ENCODE results near the gene AKAP6. TPM values are rescaled to one million over a fixed set of nuclear protein-coding genes. Genes with fewer than 3 reads are reported as not detected.

The AKAP6 gene
- total RNA-seq, 1 donor from 2014 or later = 600 TPM

GRCh38 chr14:32596390-32596789 is 267.3 kb downstream of the AKAP6 start:
- H3K4me1 Mint-ChIP-seq (ENCODE audit: low read depth, unreplicated experiment) = peaks cover 6% of the 10 kb centered on the region
- no peak overlapping the region for H3K4me3 Mint-ChIP-seq (ENCODE audit: unreplicated experiment)
- H3K27ac Mint-ChIP-seq (ENCODE audit: unreplicated experiment) = no peak overlapping the region
- H3K36me3 Mint-ChIP-seq (ENCODE audit: unreplicated experiment) = peaks cover 5% of the 10 kb centered on the region
- no peak for TF ChIP-seq CTCF (IDR thresholded peaks at IDR 0.05; ENCODE audit: partially characterized antibody, unreplicated experiment)
- DNase-seq = no peak
- peaks cover 15% of the 10 kb centered on the region for H3K9me3 Mint-ChIP-seq (ENCODE audit: unreplicated experiment)
- peaks cover 6% of the 10 kb centered on the region for H3K27me3 Mint-ChIP-seq (ENCODE audit: unreplicated experiment)

DNA sequence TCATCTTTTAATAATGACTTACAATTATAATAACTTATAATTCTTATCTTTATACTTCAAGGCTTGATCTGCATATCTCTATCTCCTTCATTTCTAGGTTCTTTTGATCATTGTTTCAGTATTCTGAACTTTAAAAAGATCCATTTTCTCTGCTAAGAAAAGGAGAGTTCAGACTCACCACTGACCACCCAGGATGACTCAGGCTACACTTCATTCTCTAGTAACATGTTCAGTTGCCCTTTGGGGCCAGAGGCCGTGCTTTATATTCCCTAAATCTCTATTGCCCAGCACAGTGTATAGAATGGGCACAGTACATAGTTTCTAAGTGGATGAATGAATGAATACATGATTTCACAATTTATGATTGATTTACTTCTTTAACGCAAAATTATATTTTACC is 268.7 kb downstream of the AKAP6 start:
- Mint-ChIP-seq H3K27me3 (ENCODE audit: unreplicated experiment) (peaks cover 11% of the 10 kb centered on the region), H3K9me3 (ENCODE audit: unreplicated experiment) (peaks cover 15% of the 10 kb centered on the region), H3K4me1 (ENCODE audit: low read depth, unreplicated experiment) (peaks cover 6% of the 10 kb centered on the region), H3K36me3 (ENCODE audit: unreplicated experiment) (peaks cover 9% of the 10 kb centered on the region), H3K27ac (ENCODE audit: unreplicated experiment) (no peak overlapping the region), H3K4me3 (ENCODE audit: unreplicated experiment) (no peak overlapping the region)
- TF ChIP-seq CTCF (IDR thresholded peaks at IDR 0.05; ENCODE audit: partially characterized antibody, unreplicated experiment) = no peak
- DNase-seq = no peak

GRCh38 chr14:32601069-32601468 is 272.0 kb downstream of the AKAP6 start:
- H3K9me3 Mint-ChIP-seq (ENCODE audit: unreplicated experiment) = peaks cover 14% of the 10 kb centered on the region
- no peak overlapping the region for H3K4me3 Mint-ChIP-seq (ENCODE audit: unreplicated experiment)
- H3K4me1 Mint-ChIP-seq (ENCODE audit: low read depth, unreplicated experiment) = peaks cover 6% of the 10 kb centered on the region
- peaks cover 9% of the 10 kb centered on the region for H3K27me3 Mint-ChIP-seq (ENCODE audit: unreplicated experiment)
- peaks cover 9% of the 10 kb centered on the region for H3K36me3 Mint-ChIP-seq (ENCODE audit: unreplicated experiment)
- no peak for DNase-seq
- no peak for TF ChIP-seq CTCF (IDR thresholded peaks at IDR 0.05; ENCODE audit: partially characterized antibody, unreplicated experiment)
- no peak overlapping the region for H3K27ac Mint-ChIP-seq (ENCODE audit: unreplicated experiment)

- Mint-ChIP-seq H3K27ac (ENCODE audit: unreplicated experiment) (no peak overlapping the region), H3K27me3 (ENCODE audit: unreplicated experiment) (peaks cover 8% of the 10 kb centered on the region), H3K9me3 (ENCODE audit: unreplicated experiment) (peaks cover 13% of the 10 kb centered on the region), H3K4me3 (ENCODE audit: unreplicated experiment) (no peak overlapping the region), H3K4me1 (ENCODE audit: low read depth, unreplicated experiment) (peaks cover 4% of the 10 kb centered on the region), H3K36me3 (ENCODE audit: unreplicated experiment) (peaks cover 9% of the 10 kb centered on the region)
- DNase-seq = no peak
- no peak for TF ChIP-seq CTCF (IDR thresholded peaks at IDR 0.05; ENCODE audit: partially characterized antibody, unreplicated experiment)
Observed at GRCh38 chr14:32601906-32602305, 272.8 kb downstream of the AKAP6 start.

DNA sequence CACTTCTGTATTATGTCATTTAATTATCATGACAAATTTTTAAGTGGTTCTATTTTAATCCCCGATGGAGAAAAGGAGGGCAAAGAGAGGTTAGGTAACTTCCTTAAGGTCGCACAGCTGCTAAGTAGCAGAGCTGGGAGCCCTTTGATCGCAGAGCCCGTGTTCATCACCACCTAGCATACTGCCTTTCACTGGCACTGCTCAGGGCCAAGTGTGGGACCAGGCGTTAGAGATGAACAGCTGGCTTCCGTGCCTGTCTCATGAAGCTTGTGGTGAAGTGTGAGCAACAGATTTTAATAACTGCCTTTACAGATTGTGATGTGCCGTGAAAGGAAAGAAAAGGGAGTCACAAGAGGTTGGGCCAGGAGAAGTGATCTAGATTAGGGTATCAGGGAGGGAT is 273.6 kb downstream of the AKAP6 start:
- peaks cover 9% of the 10 kb centered on the region for H3K36me3 Mint-ChIP-seq (ENCODE audit: unreplicated experiment)
- H3K4me1 Mint-ChIP-seq (ENCODE audit: low read depth, unreplicated experiment) = peaks cover 4% of the 10 kb centered on the region
- no peak for DNase-seq
- TF ChIP-seq CTCF (IDR thresholded peaks at IDR 0.05; ENCODE audit: partially characterized antibody, unreplicated experiment) = no peak
- H3K9me3 Mint-ChIP-seq (ENCODE audit: unreplicated experiment) = peaks cover 13% of the 10 kb centered on the region
- peaks cover 8% of the 10 kb centered on the region for H3K27me3 Mint-ChIP-seq (ENCODE audit: unreplicated experiment)
- no peak overlapping the region for H3K4me3 Mint-ChIP-seq (ENCODE audit: unreplicated experiment)
- H3K27ac Mint-ChIP-seq (ENCODE audit: unreplicated experiment) = no peak overlapping the region

Measured in glutamatergic neuron (in vitro differentiated cells).